SIG-M5 treated with dmso at 0.1 percent for 504 hours (cell line): ENCODE results near the gene PLCB3.

ENCODE experiments used
- DNase-seq: peaks from one replicate; lab custom pipeline; 2025; ENCODE audit not compliant: unreplicated experiment; lab: John Stamatoyannopoulos, UW

The PLCB3 gene

DNA sequence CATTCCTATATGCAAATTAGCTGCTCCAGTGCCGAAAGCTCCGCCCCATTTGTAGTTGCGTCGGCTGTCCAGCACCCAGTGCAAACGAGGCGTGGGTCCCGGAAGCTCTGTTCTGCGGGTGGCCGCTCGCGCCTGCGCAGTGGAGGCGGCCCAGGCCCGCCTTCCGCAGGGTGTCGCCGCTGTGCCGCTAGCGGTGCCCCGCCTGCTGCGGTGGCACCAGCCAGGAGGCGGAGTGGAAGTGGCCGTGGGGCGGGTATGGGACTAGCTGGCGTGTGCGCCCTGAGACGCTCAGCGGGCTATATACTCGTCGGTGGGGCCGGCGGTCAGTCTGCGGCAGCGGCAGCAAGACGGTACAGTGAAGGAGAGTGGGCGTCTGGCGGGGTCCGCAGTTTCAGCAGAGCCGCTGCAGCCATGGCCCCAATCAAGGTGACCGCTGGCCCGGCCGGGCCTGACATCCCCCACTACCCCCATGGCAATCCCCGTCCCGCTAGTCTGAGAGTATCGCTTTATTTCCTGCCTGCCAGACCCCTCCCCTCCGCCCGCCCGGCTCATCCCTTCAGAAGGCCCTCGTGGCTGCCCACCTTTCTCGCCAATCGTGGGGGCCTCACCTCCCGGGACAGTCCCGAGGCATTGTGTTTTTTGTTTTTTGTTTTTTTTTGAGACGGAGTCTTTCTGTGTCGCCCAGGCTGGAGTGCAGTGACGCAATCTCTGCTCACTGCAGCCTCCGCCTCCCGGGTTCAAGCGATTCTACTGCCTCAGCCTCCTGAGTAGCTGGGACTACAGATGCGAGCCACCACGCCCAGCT, 66.8 kb downstream of the PLCB3 start, which contains the start of gene PRDX5:
Gene PRDX5, plus strand, starts transcription at position 161 of the 805 bp plus-strand sequence. Its CDS starts 95 bp downstream, at position 256.
- peak; percentile 96 for DNase-seq
